SJSA1 (cell line): Measurements from ENCODE around the gene NTM. TPM values are rescaled to one million over a fixed set of nuclear protein-coding genes. Genes with fewer than 3 reads are reported as not detected.

ENCODE experiments used
- DNase-seq, 2 experiments: peaks; one replicate each; pipeline ENCODE4 v3.0.0-alpha.2; 2015 to 2020; ENCODE audit warnings: low spot score in 2 of 2, low read depth in 1 of 2
- H3K27ac ChIP-seq: fragments of 250-450 bp; sonication (Bioruptor Pico); 2 replicates; pipeline ENCODE4 v1.5.1; 2020; ENCODE audit warnings: mild to moderate bottlenecking, moderate library complexity
- H3K27me3 ChIP-seq: fragments of 250-450 bp; sonication (Bioruptor Pico); replicated peaks from 2 replicates; pipeline ENCODE4 v1.5.1; 2020; ENCODE audit warnings: mild to moderate bottlenecking, moderate library complexity
- H3K36me3 ChIP-seq: fragments of 250-450 bp; sonication (Bioruptor Pico); 2 replicates; pipeline ENCODE4 v1.5.1; 2020; ENCODE audit warnings: mild to moderate bottlenecking
- H3K4me1 ChIP-seq: fragments of 250-450 bp; sonication (Bioruptor Pico); replicated peaks from 2 replicates; pipeline ENCODE4 v1.6.1; 2021; ENCODE audit warnings: mild to moderate bottlenecking
- H3K4me3 ChIP-seq: fragments of 250-450 bp; sonication (Bioruptor Pico); 2 replicates; pipeline ENCODE4 v1.5.1; 2020; ENCODE audit warnings: mild to moderate bottlenecking
- H3K9me3 ChIP-seq: fragments of 250-450 bp; sonication (Bioruptor Pico); replicated peaks from 2 replicates; pipeline ENCODE4 v1.5.1; 2020; ENCODE audit warnings: mild to moderate bottlenecking
- total RNA-seq: library from RNA; depleted of rRNA; stranded (reverse); fragments of >200 nt; shearing (Covaris generic); gene quantifications from 2 replicates; pipeline ENCODE4 v1.2.3, GENCODE V29; 2014

Gene NTM
- total RNA-seq, 1 experiment from 2014 or later: 0.34 TPM

GRCh38 chr11:132037467-132037862 is 667.0 kb downstream of the NTM start:
- no peaks in the 10 kb centered on the region for H3K9me3 ChIP-seq
- H3K27ac ChIP-seq: no peak overlapping the region
- H3K36me3 ChIP-seq: no peaks in the 10 kb centered on the region
- no peak for DNase-seq
- H3K4me3 ChIP-seq: no peak overlapping the region
- H3K27me3 ChIP-seq: no peaks in the 10 kb centered on the region
- no peaks in the 10 kb centered on the region for H3K4me1 ChIP-seq

GRCh38 chr11:132037956-132038355 is 667.5 kb downstream of the NTM start:
- H3K36me3 ChIP-seq: no peaks in the 10 kb centered on the region
- no peaks in the 10 kb centered on the region for H3K27me3 ChIP-seq
- no peak overlapping the region for H3K4me3 ChIP-seq
- no peaks in the 10 kb centered on the region for H3K9me3 ChIP-seq
- no peak overlapping the region for H3K27ac ChIP-seq
- no peak for DNase-seq
- H3K4me1 ChIP-seq: no peaks in the 10 kb centered on the region

- no peaks in the 10 kb centered on the region for H3K4me1 ChIP-seq
- H3K27me3 ChIP-seq: no peaks in the 10 kb centered on the region
- no peak overlapping the region for H3K27ac ChIP-seq
- DNase-seq: no peak
- H3K4me3 ChIP-seq: no peak overlapping the region
- H3K36me3 ChIP-seq: no peaks in the 10 kb centered on the region
- no peaks in the 10 kb centered on the region for H3K9me3 ChIP-seq
These were observed 669.1 kb downstream of the NTM start for GRCh38 chr11:132039521-132039920.

DNA sequence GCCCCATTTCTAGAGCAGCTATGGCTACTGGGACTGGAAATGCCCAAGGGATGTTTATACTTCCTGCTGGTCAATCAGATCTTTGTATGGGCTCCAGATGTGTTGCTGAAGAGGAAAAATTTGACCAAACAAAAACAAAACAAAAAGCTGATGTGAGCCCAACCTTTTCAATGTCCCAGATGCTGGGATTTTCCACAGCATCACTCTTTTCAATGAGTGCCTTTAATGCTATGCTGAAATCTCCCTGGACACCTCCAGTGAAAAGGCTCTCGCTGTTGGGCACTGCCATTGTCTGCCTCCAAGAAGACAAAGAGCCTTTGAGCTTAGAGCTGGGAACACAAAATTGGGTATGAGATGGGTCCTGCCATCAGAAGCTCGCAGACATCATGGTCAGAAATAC is 671.9 kb downstream of the NTM start:
- Histone ChIP-seq H3K4me1 (no peaks in the 10 kb centered on the region), H3K36me3 (no peaks in the 10 kb centered on the region), H3K4me3 (no peak overlapping the region), H3K27me3 (no peaks in the 10 kb centered on the region), H3K9me3 (no peaks in the 10 kb centered on the region), H3K27ac (no peak overlapping the region)
- no peak for DNase-seq

DNA sequence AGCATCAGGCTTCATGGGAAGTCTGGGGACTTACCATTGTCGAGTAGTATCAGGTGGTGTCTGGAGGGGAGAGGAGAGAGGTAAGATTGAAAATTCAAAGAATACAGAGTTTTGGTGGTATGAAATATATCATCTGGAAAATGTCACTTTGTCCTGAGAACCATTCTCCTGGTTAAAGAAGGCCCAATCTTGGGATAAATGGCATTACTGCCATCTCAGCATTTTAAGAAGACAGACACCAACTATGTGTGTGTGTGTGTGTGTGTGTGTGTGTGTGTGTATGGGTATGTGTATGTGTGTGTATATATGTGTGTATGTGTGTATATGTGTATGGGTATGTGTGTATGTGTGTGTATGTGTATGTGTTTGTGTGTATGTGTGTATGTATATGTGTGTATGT is 673.3 kb downstream of the NTM start:
- Histone ChIP-seq H3K27ac (no peak overlapping the region), H3K4me3 (no peak overlapping the region), H3K27me3 (no peaks in the 10 kb centered on the region), H3K36me3 (no peaks in the 10 kb centered on the region), H3K4me1 (no peaks in the 10 kb centered on the region), H3K9me3 (no peaks in the 10 kb centered on the region)
- no peak for DNase-seq

DNA sequence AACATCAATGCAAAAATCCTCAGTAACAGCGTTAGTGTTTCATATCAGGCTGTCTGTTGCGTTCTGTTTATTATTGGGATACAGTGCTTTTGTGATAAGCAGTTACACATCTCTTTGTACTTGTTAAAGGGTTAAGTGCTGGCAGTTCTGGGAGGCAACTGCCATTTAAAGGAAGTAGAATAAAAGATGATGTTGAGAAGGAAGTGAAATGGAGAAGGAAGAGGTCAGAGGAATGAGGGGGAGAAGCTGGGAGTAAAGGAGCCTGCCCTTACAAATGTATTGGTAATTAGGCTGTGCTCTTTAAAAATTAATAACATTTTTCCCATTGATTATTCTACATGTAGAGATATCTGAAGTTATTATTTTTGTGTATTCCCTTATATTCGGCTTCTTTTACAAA is 674.7 kb downstream of the NTM start:
- no peaks in the 10 kb centered on the region for H3K27me3 ChIP-seq
- H3K27ac ChIP-seq: no peak overlapping the region
- no peaks in the 10 kb centered on the region for H3K4me1 ChIP-seq
- H3K9me3 ChIP-seq: no peaks in the 10 kb centered on the region
- no peak overlapping the region for H3K4me3 ChIP-seq
- DNase-seq: no peak
- no peaks in the 10 kb centered on the region for H3K36me3 ChIP-seq

GRCh38 chr11:132046288-132046865 is 676.0 kb downstream of the NTM start:
- Histone ChIP-seq H3K36me3 (no peaks in the 10 kb centered on the region), H3K4me3 (no peak overlapping the region), H3K27me3 (no peaks in the 10 kb centered on the region), H3K4me1 (no peaks in the 10 kb centered on the region), H3K9me3 (no peaks in the 10 kb centered on the region), H3K27ac (no peak overlapping the region)
- DNase-seq: no peak

GRCh38 chr11:132047167-132047566 is 676.8 kb downstream of the NTM start:
- DNase-seq: no peak
- Histone ChIP-seq H3K36me3 (no peaks in the 10 kb centered on the region), H3K4me1 (no peaks in the 10 kb centered on the region), H3K27ac (no peak overlapping the region), H3K9me3 (no peaks in the 10 kb centered on the region), H3K27me3 (no peaks in the 10 kb centered on the region), H3K4me3 (no peak overlapping the region)

- no peak overlapping the region for H3K4me3 ChIP-seq
- no peaks in the 10 kb centered on the region for H3K27me3 ChIP-seq
- H3K4me1 ChIP-seq: no peaks in the 10 kb centered on the region
- no peak overlapping the region for H3K27ac ChIP-seq
- H3K36me3 ChIP-seq: no peaks in the 10 kb centered on the region
- no peak for DNase-seq
- no peaks in the 10 kb centered on the region for H3K9me3 ChIP-seq
These were observed 677.6 kb downstream of the NTM start for GRCh38 chr11:132048040-132048439.

DNA sequence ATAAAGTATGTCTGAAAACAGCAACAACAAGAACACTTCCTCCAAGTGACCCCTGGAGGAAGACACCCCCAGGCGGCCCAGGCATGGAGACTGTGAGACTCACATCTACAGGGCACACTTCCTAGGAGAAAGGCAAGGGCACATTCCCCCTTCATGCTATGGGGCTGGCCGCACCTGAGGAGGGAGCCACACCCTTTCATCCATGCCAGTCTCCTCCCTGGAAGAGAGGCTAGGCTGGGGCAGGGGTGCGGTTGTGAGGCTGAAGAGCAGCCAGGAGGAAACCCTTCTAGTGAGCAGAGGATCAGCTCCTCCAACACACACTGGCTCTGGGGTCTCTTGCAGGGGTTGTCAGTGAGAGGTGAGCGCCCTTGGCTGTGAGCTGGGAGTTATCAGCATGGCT is 678.8 kb downstream of the NTM start:
- Histone ChIP-seq H3K4me3 (no peak overlapping the region), H3K36me3 (no peaks in the 10 kb centered on the region), H3K9me3 (no peaks in the 10 kb centered on the region), H3K27me3 (no peaks in the 10 kb centered on the region), H3K4me1 (peaks cover 5% of the 10 kb centered on the region), H3K27ac (no peak overlapping the region)
- no peak for DNase-seq

DNA sequence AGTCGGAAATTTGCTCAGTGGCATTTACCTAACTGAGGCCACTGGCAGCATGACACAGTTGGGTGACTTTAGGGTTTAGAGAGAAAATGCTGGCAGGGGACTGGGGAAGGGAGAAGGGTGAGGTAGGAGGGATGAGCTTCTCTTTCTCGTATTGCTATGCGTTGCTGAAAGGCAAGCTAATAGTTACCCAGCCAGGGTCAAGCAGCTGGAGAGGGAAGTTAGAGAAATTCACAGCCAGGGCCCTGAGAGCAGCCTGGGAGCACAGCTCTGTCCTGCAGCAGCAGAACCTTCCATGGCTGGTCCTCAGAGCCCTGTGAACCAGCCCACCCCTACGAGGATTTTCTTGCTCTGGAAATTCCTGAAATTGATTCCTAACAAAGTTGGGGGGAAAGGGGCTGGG is 679.6 kb downstream of the NTM start:
- DNase-seq: no peak
- Histone ChIP-seq H3K36me3 (no peaks in the 10 kb centered on the region), H3K9me3 (no peaks in the 10 kb centered on the region), H3K4me3 (no peak overlapping the region), H3K4me1 (peaks cover 14% of the 10 kb centered on the region), H3K27me3 (no peaks in the 10 kb centered on the region), H3K27ac (no peak overlapping the region)

DNA sequence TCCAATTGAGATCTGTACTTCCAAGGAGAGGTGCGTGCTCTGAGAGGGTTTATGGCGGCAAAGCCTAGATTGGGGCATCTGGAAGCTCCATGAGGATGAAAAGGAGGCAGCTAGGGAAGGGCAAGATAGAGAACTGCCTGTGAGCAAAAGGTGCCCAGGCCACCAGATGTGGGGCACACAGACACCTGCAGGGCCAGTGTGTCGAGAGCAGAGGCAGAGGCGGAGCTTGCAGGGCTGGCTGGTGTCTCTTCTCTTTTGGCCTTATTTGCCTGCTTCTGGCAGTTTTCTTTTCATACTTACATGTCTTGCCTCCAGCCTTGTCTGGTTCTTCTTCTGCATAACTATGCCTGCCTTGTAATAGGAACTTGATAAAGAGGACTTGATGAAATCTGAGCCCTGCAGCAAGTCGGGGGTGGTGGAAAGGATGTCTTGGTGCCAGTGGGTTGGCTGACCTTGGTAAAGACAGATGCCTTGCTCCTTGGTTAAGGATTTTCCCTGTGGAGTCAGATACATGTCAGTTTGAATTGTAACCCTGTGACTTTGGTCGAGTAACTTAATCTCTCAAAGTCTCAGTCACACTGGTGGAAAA is 680.3 kb downstream of the NTM start:
- Histone ChIP-seq H3K27me3 (no peaks in the 10 kb centered on the region), H3K36me3 (no peaks in the 10 kb centered on the region), H3K4me1 (peaks cover 20% of the 10 kb centered on the region), H3K4me3 (no peak overlapping the region), H3K9me3 (no peaks in the 10 kb centered on the region), H3K27ac (no peak overlapping the region)
- DNase-seq: no peak

DNA sequence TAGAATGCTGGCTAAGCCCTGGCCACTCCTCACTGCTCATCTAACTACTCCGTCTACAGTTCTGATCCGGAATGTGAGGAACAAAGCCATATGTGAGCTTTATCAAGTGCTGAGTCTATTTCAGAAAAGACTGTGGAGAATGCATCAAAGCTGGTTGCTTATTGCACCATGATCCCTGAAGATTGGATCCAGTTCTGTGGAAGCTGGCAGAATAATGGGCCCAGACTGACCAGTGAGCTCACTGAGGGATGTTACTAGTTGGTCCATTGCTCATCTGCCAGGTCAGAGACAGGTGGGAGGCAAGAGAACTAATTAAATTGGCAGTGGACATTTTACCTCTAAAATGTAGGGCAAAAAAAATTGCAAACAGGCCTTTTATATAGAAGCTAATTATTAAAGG is 681.3 kb downstream of the NTM start:
- H3K4me3 ChIP-seq: no peak overlapping the region
- DNase-seq: no peak
- H3K36me3 ChIP-seq: no peaks in the 10 kb centered on the region
- H3K27me3 ChIP-seq: no peaks in the 10 kb centered on the region
- H3K27ac ChIP-seq: no peak overlapping the region
- no peaks in the 10 kb centered on the region for H3K9me3 ChIP-seq
- H3K4me1 ChIP-seq: peaks cover 30% of the 10 kb centered on the region

DNA sequence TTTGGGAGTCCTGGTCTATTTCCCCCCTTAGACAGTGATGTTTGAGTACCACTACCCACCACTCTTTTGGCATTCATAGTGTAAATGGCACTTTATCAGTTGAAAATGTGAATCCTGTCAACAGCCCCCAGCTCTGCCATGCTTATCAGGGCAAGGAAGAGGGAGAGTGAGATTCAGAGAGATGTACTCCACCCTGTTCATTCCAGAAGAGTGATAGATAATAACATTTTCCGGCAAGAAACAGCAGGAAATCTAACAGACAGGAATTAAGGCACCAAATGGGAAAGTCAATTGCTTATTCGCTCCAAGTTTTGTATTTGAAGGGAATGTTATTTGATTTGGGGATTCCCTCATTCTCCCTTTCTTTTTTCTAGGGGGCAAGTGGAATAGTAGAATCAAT is 681.9 kb downstream of the NTM start:
- no peaks in the 10 kb centered on the region for H3K36me3 ChIP-seq
- no peaks in the 10 kb centered on the region for H3K9me3 ChIP-seq
- H3K27ac ChIP-seq: no peak overlapping the region
- no peak overlapping the region for H3K4me3 ChIP-seq
- H3K4me1 ChIP-seq: peaks cover 37% of the 10 kb centered on the region
- DNase-seq: no peak
- no peaks in the 10 kb centered on the region for H3K27me3 ChIP-seq

DNA sequence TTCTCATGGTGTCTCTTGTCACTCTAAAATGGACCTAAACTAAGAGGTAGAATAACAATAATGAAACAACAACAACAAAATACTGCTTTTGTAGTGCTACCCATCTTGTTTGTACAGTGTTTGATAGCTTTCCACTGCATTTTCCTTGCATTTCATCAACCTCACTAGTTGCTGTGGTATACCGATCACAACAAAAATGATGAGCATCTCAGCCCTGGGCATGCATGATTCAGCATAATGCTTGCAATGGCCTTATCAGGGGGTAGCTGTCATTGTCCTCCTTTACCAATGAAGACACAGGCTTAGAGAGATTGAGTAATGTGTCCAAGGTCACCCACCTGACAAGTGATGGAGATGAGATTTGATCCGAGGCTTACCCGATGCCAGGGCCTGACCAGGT is 682.5 kb downstream of the NTM start:
- Histone ChIP-seq H3K27me3 (no peaks in the 10 kb centered on the region), H3K4me3 (no peak overlapping the region), H3K9me3 (no peaks in the 10 kb centered on the region), H3K27ac (no peak overlapping the region), H3K4me1 (peaks cover 42% of the 10 kb centered on the region), H3K36me3 (no peaks in the 10 kb centered on the region)
- DNase-seq: no peak
